Adrenal gland (tissue), 12 donors: ENCODE results near the gene TAB2. TPM values are rescaled to one million over a fixed set of nuclear protein-coding genes. Genes with fewer than 3 reads are reported as not detected.

Experiments
- DNase-seq, 7 donors: peaks; one replicate each; pipeline ENCODE4 v3.0.0-alpha.2; 2019 to 2020
- H3K27ac ChIP-seq, 5 donors: fragments of 200-600 bp; sonication (generic) in 4 of 5; 1 replicate in 3 of 5; 2 replicates in 2 of 5; pipeline versions ENCODE4 v1.5.1 to v1.8.0; 2016 to 2020; ENCODE audit warnings: mild to moderate bottlenecking in 1 of 5
- H3K27me3 ChIP-seq: fragments of 200-600 bp; 2 replicates; pipeline ENCODE4 v1.8.0; 2021
- H3K36me3 ChIP-seq, 2 donors: fragments of 200-600 bp; replicated peaks in 1 of 2; 1 replicate in 1 of 2; 2 replicates in 1 of 2; pipeline versions ENCODE4 v1.5.1 to v1.8.0; 2018 to 2022
- H3K4me1 ChIP-seq, 2 donors: fragments of 200-600 bp; replicated peaks in 1 of 2; 1 replicate in 1 of 2; 2 replicates in 1 of 2; pipeline versions ENCODE4 v1.5.1 to v1.8.0; 2018 to 2021
- H3K4me3 ChIP-seq, 4 donors: fragments of 200-600 bp; sonication (generic) in 3 of 4; one replicate each; pipeline ENCODE4 v1.5.1; 2016 to 2018
- H3K9me3 ChIP-seq, 3 donors: fragments of 200-600 bp; sonication (generic) in 1 of 3; replicated peaks in 1 of 3; 1 replicate in 2 of 3; 2 replicates in 1 of 3; pipeline versions ENCODE4 v1.5.1 to v1.8.0; 2016 to 2021
- POLR2A ChIP-seq, 2 donors: fragments of 450-650 bp; IDR thresholded peaks; one replicate each; pipeline ENCODE4 v1.6.1; 2017; ENCODE audit warnings: antibody characterized with exemption in 2 of 2, mild to moderate bottlenecking in 2 of 2, moderate library complexity in 1 of 2
- WGBS, 4 donors: extraction: QIAGEN DNeasy Blood & Tissue Kit in 2 of 4; methylation state at CpG; one replicate each; pipeline versions ENCODE4 v1.1.5 to v1.1.7; 2013 to 2017; 5-methylcytosine and 5-hydroxymethylcytosine counted together
- intact Hi-C, 2 donors: fragments of 100-400 bp; cut with DNase I; formaldehyde crosslinking; loops; one replicate each; pipeline versions ENCODE4 v1.14.1 to v1.15.0; 2022 to 2023
- polyA plus RNA-seq, 3 donors: library from polyadenylated mRNA; stranded (reverse); fragments of 200-250 nt in 2 of 3; fragments of 350-450 nt in 1 of 3; fragmentation: Illumina TruSeq in 1 of 3; extraction: RNeasy Lipid Tissue Mini Kit (QIAGEN cat#74804) in 1 of 3; gene quantifications; one replicate each; pipeline ENCODE4 v1.2.3, GENCODE V29; 2013 to 2014
- total RNA-seq, 9 donors: library from RNA; depleted of rRNA in 4 of 9; stranded (reverse); fragments of >200 nt in 4 of 9; fragments of 120-200 nt in 1 of 9; fragmentation: NEBNext Ultra II Directional in 1 of 9; extraction: Animal tissue kit (Norgen Biotek cat#: 25700) in 1 of 9; gene quantifications; one replicate each; pipeline versions ENCODE4 v1.1.0 to v1.2.4, GENCODE V29; 2013 to 2023
- TF ChIP-seq, protein P1 (sequence below), 6 experiments: fragments of 450-650 bp in 4 of 6; fragments of 200-600 bp in 2 of 6; sonication (generic) in 1 of 6; IDR thresholded peaks; 1 replicate in 5 of 6; 2 replicates in 1 of 6; pipeline versions ENCODE4 v1.5.1 to v1.8.0; 2016 to 2021; ENCODE audit warnings: antibody characterized with exemption in 6 of 6, mild to moderate bottlenecking in 2 of 6, moderate library complexity in 1 of 6
- donor health status: healthy with polysubstance abuse.
- donor health status: Bipolar disorder and iron deficiency.
- donor health status: DM: yes; HTN: yes; CAD: no.
- donor health status: DM: no; HTN: no; CAD: no.
- donor health status: DM: no; HTN: no; CAD: no.
- donor health status: DM: yes; HTN: yes; CAD: no.

TAB2 gene
- total and polyA plus RNA-seq, 12 donors = 10.8 to 68.8 (median 43.9) TPM

DNA sequence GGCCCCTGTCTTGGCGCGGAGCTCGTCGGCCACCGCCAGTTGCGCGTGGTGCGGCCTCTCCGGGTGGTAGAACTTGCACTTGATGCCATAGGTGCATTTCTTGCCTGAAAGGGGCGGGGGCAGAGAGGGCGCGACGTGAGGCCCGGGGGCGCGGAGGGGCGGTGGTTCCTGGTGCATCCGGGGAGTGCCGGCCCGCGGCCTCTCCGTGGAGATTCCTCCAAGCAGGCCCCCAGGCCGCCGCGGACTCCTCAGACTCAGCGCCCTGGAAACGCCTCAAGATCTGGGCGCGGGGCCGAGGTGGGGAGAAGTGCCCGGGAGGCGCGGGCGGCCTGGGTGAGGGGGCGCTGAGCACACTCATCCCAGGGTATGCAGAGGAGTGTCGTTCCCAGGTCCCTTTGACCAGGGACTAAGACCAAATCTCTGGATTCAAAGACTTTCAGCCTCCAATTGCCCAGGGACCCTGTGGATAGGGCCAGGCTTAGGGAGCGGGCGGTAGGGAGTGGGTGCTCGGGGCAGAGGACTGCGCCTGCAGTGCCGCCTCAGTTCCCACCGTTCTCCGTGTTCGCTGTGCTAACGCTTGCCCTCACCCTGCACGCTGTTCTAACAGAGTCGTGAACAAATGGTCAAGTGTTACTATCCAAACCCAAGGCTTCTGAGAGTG, 134.0 kb downstream of the TAB2 start:
- H3K36me3 ChIP-seq = no peaks in the 10 kb centered on the region
- no peaks in the 10 kb centered on the region for H3K27me3 ChIP-seq
- TF ChIP-seq, protein P1, sequence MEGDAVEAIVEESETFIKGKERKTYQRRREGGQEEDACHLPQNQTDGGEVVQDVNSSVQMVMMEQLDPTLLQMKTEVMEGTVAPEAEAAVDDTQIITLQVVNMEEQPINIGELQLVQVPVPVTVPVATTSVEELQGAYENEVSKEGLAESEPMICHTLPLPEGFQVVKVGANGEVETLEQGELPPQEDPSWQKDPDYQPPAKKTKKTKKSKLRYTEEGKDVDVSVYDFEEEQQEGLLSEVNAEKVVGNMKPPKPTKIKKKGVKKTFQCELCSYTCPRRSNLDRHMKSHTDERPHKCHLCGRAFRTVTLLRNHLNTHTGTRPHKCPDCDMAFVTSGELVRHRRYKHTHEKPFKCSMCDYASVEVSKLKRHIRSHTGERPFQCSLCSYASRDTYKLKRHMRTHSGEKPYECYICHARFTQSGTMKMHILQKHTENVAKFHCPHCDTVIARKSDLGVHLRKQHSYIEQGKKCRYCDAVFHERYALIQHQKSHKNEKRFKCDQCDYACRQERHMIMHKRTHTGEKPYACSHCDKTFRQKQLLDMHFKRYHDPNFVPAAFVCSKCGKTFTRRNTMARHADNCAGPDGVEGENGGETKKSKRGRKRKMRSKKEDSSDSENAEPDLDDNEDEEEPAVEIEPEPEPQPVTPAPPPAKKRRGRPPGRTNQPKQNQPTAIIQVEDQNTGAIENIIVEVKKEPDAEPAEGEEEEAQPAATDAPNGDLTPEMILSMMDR (IDR thresholded peaks at IDR 0.05) = no peak
- no peak for TF ChIP-seq POLR2A (IDR thresholded peaks at IDR 0.05)
- intact Hi-C loops = no loop called here
- no peaks in the 10 kb centered on the region for H3K9me3 ChIP-seq
- 59 to 88% (median 73%) methylated on average over 11 to 47 of the region's 47 CpGs for WGBS, 4 donors
- H3K27ac ChIP-seq = no peak overlapping the region
- DNase-seq = no peak
- H3K4me3 ChIP-seq = peak overlapping the region in 1 of 4 donors; percentile 55
- H3K4me1 ChIP-seq = peaks cover 15 to 30% of the 10 kb centered on the region in 2 donors

DNA sequence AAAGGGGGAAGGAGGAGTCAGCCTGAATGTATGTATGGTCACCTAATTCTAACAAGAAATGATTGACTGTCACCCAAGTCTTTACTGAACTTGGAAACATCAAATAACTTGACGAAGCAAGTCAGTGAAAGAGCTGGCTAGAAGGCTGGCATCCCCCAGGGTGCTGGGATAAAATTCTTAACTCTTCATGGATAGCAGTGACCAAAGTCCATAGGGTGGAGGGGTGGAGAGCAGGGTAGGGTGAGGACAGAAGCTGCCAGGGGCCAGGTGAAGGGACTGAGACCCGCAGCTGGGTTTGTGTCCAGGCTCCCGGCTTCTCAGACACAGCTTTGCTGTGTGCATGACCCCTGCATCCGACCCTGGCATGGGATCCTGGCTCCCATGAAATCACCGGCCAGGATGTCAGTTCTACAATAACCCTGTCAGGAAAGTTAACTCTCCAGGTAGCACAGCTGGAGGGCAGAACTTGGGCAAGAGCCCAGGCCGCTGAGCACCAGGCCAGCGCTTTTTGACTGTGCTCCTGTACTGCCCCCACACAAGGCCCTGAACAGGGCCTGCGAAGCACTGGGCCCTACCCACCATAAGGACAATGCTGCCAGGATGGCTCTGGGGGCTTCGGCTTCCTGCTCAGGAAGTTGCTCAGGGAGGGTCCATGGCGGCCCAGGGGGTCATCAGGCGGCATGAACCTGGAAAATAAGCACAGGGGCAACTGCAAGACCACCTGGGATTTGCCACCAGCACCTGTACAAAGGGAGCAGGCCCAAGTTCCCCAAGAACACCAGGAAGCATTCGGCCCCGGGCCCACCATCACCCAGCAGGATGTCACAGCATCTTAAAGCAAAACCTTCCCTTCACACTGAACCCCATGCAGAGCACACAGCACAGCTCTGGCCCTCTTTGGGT, 134.8 kb downstream of the TAB2 start:
- no peaks in the 10 kb centered on the region for H3K36me3 ChIP-seq
- intact Hi-C loops = no loop called here
- no peak overlapping the region for H3K4me3 ChIP-seq
- no peak for TF ChIP-seq POLR2A (IDR thresholded peaks at IDR 0.05)
- TF ChIP-seq, protein P1 (IDR thresholded peaks at IDR 0.05) = no peak
- no peaks in the 10 kb centered on the region for H3K9me3 ChIP-seq
- H3K4me1 ChIP-seq = peaks cover 15 to 30% of the 10 kb centered on the region in 2 donors
- no peak for DNase-seq
- no peak overlapping the region for H3K27ac ChIP-seq
- H3K27me3 ChIP-seq = no peaks in the 10 kb centered on the region
- 93 to 97% (median 94%) methylated on average over 5 to 13 of the region's 13 CpGs for WGBS, 4 donors

DNA sequence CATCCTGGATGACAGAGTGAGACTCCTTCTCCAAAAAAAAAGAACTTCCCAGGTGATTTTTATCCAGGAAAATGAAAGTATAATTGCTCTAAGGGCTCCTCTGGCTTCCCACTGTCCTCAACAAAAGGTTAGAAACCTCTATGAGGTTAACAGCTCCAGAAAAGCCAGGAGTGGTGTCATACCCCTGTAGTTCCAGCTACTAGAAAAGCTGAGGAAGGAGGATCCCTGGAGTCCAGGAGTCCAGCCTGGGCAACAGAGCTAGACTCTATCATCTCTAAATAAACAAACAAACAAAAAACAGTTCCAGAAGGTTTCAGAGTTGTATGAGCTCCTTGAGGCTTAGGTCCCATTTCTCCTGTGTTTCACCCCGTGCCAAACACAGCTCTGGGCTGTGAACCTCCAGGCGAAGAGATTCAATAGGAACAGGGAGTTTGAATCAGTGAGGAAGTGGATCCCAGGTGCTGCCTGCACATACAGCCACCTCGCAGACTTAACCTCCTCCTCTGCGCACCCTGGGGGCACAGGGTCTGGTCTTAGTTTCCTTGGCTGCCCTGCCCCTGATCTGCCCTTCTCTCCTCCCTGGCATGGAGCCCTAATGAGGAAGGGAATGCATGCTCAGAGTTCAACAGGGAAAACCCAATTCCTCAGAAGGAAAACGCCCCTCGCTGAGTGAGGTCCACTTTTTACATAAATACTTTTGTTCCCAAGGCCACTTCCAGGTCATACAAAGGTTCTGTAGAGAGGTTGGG, 136.3 kb downstream of the TAB2 start:
- Histone ChIP-seq H3K4me3 (no peak overlapping the region), H3K4me1 (peaks cover 15 to 30% of the 10 kb centered on the region in 2 donors), H3K27ac (peak overlapping the region in 3 of 5 donors; percentile 39 to 71 (median 65)), H3K27me3 (no peaks in the 10 kb centered on the region), H3K36me3 (no peaks in the 10 kb centered on the region), H3K9me3 (no peaks in the 10 kb centered on the region)
- intact Hi-C loops = no loop called here
- no peak for DNase-seq
- TF ChIP-seq, protein P1 (IDR thresholded peaks at IDR 0.05) = no peak
- TF ChIP-seq POLR2A (IDR thresholded peaks at IDR 0.05) = no peak
- WGBS, 4 donors = 46 to 60% (median 55%) methylated on average over 4 to 6 of the region's 6 CpGs
